ENCODE data around the gene NTMT2.

GRCh38 chr1:170096806-170097340 lies 48.9 kb upstream of the NTMT2 start:
- TF ChIP-seq EZH2 (IDR thresholded peaks at IDR 0.05; ENCODE audit: insufficient read depth, poor library complexity, severe bottlenecking) (no peak), EZH2phosphoT487 (IDR thresholded peaks at IDR 0.05; ENCODE audit: insufficient read depth, low read depth) (no peak)
